GM18499 (cell line): ENCODE data around the gene CCDC88C.
"Not testable (repeated sequence)": the region's sequence is repeated elsewhere in the genome, so short reads cannot be mapped to it uniquely, and the experiment has no call there.

Experiments
- ATAC-seq: cut with Tn5 transposase; IDR thresholded peaks from one replicate; pipeline ENCODE4 v1.9.1; 2021; ENCODE audit warnings: moderate number of reproducible peaks; ENCODE audit not compliant: insufficient read depth, unreplicated experiment

The CCDC88C gene

DNA sequence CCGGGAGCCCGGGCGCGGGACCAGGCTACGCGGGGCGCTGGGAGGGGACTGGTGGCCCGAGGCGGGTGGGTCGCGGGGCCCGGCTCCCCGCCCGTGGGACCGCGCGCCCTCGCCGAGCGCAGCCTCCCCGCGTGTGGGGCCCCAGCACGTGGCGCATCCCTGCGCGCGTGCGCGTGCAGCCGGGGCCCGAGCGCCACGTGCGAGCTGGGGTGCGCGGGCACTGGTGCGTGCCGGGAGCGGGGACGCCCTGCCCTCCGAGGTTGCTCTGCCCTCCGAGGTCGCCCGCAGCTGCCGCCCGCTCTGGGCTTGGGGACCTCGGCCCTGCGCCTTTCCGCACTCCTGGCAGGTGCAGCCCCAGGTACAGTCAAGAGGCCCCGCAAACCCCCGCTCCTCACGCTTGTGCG lies 365 bp upstream of the CCDC88C start:
- ATAC-seq, result no peak

DNA sequence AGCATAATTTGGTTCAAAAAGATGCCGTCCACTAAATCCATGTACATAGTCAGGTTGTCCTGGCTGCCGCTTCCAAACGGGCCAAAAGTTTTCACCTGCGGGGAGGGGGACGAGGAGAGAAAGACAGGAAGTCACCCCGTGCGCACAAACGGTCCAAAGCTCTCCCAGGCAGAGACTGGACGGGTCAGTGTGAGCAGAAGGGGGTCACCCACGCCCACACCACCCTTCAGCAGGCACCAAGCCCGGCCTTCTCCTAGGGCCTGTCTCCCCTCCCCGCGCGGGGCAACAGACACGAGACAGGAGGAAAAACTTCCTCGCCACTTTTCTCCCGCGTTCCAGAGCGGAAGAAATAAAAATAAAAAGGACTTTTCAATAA lies 888 bp downstream of the CCDC88C start:
- ATAC-seq, result no peak

DNA sequence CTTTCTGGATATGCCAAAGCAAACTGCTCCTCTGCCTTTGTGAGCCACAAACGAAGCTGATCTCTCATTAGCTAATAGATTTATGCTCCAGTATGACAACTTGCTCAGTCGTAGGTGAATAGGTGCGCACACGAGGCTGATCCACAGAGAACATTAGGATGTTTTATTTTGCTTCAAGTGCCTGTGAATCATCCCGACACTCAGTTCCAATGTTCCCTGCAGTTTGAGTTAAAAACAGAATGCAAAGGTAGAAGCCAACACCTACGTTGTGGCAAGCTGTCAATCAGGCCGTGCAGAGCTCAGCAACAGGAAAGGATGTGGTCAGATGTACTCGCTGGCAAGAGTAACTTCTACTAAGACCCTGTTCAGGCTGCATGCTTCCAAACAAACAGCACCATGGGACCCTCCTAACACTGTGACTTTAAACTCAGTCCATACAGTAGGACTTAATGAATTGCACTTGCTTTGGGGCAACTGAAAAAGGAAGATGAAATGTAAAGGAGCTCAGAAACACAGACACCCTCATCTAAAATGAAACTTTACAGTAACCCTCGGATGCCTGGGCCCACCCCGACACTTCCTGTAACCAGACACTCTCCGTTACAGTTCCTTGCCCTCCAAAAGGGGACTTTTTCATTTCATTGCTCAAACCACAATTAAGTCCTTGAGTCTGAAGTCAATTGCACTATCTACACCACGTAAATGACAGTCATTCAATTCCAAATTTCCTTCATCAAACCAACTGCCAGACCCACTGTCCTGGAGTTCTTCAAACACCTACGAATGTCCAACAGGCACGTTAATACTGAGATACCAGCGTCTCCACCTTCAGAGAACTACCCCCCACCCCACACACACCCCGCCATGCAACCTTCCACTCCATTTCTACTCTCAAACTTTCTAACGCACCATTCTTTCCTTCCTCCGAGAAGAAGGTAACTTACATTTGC lies 1.6 kb downstream of the CCDC88C start:
- peak; percentile 45 for ATAC-seq

DNA sequence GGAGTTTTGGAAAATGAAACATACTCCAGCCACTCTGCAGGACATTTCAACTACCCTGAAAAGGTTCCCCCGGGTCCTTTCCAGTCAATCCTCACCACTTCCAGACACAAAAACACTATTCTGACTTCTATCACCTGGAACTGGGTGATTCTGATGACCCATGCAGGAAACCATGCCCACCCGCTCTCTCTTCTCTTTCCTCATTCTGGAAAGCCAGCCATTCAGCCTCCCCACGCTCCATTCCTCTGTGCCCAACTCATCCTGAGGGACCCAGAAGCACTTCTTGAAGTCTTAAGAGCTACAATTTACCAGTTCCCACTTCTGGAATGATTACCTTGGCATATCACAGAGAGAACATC lies 3.2 kb downstream of the CCDC88C start:
- no peak for ATAC-seq

DNA sequence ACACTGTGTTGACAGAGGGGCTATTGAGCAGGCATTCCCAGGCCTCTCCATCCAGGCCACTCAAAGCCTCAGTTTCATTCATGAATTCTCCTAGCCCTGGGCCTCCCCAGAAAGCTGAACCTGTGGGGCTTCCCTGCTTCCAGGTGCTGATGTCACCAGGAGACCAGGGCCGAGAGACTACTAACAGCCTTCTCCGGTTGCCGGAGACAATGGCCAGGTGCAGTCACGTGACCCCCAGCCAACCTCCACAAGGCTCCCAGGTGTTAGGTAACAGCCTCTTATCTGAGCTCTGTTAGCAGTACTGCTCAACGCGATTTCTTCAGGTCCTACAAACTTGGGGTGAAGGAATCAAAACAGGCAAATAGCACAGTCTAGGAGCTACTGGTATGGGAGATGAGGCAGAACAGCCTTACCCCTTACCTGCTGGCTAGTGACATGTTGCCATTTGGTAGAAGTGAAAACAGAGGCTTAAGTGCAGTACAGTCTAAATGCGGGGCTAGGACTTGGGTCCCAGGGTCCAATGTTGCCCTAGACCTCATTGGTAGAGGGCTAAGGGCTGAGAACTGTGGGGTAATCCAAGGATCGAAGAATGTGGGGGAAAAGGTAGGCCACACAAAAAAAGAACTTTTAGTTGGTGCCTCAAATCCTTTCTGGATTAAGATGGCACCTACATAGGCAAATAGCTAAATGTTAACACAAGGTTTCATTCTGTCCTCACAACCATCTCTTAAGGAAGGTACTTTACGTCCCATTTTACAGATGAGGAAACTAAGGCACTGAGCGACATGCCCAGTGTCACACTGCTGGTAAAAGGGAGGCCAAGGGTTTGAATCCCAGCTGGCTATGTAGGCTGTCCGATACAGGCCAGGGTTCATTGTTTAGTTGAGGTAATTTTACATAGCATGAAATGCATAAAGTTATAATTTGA lies 3.8 kb downstream of the CCDC88C start:
- no peak for ATAC-seq

DNA sequence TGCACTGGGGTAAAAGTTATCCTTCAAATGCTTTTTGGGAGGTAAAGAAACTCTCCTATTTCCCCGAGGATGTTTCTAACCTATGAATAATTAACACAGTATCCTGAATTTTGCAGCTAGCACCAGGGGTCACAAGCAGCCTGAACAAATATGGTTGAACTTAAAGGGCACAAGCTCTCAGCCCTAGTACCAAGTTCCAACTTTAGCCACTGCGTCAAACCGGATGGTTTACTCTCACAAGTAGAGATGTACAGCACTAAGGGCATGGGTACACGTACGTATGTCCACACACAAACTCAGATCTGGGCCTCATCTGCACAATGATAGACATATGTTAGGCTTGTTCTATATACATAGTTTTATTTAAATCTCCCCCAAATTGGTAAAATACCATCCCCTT lies 4.7 kb downstream of the CCDC88C start:
- ATAC-seq, result no peak

DNA sequence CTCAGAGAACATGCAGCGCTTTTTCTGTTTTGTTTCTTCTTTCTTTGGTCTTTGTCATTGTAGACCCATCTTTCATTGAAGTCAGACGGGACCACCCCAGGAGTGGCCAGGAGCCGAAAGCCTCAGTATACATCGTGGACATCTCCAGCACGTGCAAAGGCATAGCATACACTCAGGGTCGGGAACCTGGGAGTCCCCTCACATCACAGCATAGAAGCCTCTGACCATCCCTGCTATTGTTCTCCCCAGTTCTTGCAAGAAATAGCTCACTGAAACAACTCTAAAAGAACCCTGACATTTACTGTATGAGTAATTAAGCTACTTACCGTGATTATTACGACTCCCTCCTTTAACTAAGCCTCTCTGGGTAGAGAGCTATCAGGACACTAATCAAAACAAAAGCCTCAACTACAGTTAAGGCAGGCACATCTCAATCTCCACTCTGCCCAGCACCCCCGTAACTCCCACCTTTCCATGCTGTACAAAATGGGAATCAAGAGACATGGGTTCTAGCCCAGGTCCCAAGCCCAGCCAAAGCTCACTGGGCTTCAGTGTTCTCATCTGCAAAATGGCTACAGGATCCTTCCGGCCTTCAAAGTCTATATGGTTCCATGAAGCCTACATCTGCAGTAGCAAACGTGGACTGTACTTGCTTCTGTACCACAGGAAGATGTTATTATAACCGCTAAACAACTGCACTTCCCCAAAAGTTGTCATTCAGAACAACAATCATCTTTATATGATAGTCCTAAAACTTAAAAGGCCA lies 6.7 kb downstream of the CCDC88C start:
- no peak for ATAC-seq

DNA sequence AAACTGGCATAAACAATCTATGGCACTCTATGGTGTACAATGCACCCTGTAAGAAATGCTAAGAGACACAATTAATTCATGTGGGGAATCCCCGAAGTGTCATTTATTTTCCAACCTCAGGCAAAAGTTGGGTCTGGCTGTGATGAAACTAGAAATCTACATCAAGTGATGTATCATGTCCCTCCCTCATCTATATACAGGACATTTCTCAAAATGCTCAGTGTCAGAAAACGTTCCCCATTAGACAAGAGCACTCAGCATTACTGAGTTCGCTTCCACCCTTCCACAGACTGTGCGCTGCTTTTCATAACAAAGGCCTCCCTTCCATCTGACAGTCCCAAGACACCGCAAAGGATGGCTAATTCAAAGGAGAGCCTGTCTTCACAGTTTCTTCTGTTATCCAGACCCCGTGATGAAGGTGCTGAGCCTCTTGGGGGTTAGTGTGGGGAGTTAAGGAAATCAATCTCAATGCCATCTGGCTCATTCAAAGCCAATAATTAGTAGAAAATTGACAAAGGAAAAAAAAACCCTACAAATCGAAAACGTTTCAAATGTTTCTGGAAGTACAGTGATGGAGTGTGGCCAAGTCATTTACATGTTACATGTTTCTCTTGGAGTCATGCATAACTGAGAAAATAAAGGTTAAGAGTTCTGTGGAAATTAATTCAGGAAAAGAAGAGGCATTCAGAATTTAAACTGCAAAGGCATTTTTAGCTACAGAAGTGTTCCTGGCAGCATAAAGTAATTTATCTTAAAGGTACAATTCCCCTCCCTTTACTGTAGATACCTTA lies 7.5 kb downstream of the CCDC88C start:
- no peak for ATAC-seq

DNA sequence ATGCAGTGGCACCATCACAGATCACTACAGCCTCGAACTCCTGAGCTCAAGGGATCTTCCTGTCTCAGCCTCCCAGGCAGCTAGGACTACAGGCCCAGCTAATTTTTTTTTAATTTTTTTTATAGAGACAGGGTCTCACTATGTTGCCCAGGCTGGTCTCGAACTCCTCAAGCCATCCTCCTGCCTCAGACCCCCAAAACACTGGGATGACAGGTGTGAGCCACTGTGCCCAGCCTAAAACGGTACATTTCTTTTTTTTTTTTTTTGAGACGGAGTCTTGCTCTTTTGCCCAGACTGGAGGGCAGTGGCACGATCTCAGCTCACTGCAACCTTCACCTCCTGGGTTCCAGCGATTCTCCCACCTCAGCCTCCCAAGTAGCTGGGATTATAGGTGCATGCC lies 8.4 kb downstream of the CCDC88C start:
- ATAC-seq, result not testable (repeated sequence)

DNA sequence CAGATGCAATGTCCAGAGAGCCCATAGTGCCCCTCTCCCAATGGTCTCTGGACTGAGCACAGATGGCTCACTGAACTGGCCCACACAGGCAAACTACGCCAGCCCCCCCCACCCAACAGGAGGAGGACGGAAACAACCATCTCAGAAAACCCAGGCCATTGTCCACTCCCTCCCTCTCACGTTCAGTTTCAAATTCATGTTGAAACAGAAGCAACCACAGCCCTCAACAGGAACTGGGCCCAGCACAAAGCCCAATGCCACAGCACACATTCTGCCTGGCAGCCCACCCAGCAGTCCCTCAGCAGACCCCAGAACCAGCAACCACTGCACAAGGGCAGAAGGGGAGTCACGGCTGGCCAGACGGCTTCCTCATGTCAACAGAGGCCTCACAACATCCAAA lies 10.6 kb downstream of the CCDC88C start:
- ATAC-seq, result no peak

DNA sequence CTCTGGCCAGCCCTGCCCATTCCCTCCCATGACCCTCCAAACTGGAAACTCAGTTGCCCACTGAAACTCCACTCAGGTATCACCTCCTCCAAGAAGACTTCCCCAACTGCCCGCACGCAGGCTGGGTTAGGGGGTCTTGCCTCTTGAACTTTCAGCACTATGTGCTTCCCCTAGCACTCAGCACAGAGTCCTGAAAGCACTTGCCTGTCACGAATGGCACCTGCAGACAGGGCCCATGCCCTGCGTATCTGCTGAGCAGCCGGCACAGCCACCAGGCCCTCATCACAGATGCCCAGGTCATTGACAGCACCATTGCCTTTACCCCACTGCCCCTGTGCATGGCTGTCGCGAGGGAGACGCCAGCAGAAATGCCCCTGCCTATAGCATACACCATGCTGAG lies 11.2 kb downstream of the CCDC88C start:
- ATAC-seq, result no peak

DNA sequence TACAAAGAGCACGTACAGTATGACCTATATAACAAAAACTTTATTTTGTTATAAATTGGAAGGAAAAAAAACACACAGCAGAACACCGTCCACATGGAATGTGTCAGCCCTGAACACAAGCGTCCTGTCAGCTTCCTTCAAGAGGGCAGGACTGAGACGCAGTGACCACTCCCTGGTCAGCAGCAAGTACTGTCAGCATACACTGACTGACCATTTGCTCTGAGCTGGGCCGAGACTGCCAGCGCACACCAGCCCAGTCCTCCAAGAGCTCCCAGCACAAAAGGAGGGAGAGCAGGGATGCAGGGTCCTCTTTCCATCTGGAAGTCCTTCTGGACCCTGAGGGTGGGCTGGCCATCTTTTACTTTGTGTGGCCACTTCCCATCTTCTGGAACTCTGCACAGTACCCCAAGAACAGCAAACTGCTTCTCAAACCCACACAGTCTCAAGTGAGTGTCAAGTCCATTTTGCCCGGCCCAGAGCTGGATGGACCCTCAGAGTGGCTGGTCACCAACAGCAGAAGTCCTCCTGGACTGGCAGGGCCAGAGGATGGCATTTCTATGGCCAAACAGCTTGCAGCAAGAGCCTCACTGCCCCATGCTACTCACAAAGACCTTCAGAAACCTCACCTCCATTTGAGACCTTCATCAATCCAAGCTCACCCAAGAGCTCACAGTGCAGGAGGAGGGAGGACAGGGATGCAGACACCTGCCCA lies 11.7 kb downstream of the CCDC88C start:
- ATAC-seq, result no peak

DNA sequence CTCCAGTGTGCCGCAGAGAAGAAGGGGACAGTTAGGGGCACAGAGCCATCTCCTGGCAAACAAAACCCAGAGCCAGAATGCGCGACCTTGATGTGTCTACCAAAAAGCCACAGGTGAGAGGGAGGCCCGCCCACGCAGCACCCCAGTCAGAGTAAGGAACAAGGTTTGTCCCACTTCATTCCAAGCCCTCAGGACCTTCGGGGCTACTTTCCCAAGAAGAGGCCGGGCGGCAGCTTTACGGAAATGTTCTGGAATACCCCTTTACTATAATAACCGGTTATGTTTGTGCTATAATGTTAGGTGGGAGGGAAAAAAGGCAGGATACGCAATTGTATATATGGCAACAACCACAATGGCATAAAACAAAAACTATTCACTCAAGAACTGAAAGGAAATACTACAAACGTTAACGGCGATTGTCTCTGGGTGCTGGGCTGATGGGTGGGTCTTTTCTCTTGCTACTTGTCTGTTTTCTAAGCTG lies 12.3 kb downstream of the CCDC88C start:
- no peak for ATAC-seq

DNA sequence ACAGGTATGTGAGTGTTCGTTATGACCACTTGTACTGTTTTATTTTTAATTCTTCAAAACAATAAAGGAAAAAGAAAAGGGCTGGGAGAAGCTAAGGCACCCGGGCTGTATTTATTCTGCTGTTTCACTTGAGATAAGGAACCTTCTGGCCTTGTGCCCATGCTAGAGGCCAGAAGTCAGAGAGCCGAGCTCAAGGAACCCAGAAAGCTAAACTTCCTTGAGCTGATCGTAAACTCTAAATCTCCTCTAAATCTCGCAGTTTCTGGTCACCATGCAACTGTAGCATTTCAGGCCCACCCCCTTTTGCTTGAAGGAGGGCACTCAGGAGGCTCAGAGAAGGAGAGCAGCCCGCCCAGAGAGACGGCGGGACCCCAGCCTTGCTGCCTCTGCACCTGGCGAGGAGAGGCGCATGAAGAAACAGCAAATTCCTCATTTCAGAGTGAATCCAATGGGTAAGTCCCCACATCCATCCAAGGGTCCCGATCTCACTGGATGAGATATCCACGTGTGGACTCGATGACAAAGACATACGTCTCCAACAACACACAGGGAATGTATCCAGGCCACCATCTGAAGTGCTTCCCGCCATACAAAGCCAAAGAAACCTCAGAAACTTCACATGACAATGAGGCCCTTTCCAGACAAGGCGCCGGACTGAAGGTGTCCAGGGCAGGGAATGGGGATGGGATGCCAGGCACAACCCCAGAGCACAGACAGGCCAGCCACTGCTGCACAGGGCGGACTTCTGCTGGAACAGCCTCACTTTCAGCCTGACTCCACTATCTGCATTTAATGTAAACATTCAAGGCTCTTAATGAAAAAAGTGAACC lies 14.6 kb downstream of the CCDC88C start:
- ATAC-seq, result no peak

DNA sequence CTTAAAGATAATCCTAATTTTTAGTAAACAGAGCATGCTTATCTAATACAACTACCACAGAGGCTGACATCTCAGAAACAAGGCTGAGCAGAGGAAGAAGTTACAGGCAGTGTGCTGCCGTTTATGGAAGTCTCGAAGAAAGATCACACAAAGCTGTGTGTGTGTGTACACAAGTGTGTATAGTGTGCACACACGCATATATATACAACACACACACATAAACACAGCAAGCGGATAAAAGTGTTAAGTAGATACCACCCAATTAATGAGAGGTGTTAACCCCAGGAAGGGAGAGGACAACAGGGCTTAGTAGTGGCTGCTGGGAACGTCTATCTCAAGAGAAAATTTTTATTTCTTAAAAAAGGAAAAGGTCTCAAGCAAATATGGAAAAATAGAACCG lies 15.3 kb downstream of the CCDC88C start:
- no peak for ATAC-seq

DNA sequence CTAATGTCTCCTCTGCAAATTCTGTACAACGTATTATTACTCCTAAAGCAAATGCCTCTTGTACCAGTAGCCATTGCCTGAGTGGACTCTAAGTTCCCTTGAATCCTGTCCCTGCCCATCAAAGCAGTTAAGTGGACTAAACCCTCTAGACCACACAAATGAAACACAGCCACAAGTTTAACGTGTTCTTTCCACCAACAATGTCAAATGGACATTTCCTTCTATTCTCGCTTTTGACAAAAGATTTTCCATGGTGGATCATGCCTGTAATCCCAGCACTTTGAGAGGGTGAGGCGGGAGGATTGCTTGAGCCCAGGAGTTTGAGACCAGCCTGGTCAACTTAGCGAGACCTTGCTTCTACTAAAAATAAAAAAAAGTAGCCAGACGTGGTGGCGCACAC lies 15.9 kb downstream of the CCDC88C start:
- ATAC-seq, result no peak

DNA sequence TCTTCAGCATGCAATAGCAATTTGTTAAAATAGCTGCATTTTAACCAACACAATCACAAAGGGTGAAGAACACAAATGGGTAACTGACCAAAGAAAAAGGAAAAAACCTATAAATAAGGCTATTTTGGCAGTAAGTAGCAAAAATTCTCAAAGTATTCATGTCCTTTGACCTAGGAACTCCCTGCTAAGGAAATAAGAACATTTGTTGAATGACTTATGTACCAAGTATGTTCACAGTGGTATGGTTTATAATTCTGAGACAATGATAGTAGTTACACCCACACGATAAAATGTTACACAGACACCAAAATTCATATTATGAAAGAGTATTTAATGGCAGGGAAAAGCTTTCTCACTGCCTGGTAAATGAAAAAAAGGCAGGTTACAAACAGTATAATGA lies 16.9 kb downstream of the CCDC88C start:
- no peak for ATAC-seq
